Keratinocyte (primary cell): ENCODE data around the gene GNPAT.

Source experiments
- EZH2 ChIP-seq: IDR thresholded peaks from one replicate; pipeline ENCODE4 v1.6.1; 2012; ENCODE audit warnings: inconsistent platforms, mild to moderate bottlenecking, low read length, moderate library complexity
- TF ChIP-seq, protein P1 (sequence below), 3 experiments: IDR thresholded peaks in 1 of 3; conservative IDR thresholded peaks in 1 of 3; optimal IDR thresholded peaks in 1 of 3; 2 replicates in 2 of 3; 3 replicates in 1 of 3; pipeline versions ENCODE3 to v1.5.1; 2011; ENCODE audit warnings: low read length in 3 of 3, mild to moderate bottlenecking in 3 of 3, moderate library complexity in 2 of 3, control low read depth in 1 of 3, inconsistent platforms in 1 of 3; ENCODE audit not compliant: insufficient read depth in 2 of 3; ENCODE audit errors: extremely low read depth in 1 of 3

DNA sequence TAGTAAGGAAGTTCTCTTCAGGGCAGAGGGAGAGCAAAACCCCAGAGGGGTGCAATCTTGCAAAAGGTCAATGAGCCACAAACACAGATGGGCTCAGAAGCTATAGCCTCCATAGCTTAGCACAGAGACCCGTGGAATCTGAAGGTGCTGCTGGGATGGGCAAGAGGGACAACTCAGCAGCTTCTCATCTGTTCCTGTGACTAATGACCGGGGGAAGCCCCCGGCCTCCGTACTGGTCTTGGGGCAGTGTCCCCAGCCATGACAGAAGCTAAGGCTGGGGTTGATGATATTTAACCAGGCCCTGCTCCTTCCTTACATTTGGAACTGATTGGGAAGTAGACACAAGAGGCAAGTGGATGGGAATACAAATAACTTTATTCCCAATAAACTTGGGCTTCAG is 77.6 kb downstream of the GNPAT start:
- TF ChIP-seq, protein P1, sequence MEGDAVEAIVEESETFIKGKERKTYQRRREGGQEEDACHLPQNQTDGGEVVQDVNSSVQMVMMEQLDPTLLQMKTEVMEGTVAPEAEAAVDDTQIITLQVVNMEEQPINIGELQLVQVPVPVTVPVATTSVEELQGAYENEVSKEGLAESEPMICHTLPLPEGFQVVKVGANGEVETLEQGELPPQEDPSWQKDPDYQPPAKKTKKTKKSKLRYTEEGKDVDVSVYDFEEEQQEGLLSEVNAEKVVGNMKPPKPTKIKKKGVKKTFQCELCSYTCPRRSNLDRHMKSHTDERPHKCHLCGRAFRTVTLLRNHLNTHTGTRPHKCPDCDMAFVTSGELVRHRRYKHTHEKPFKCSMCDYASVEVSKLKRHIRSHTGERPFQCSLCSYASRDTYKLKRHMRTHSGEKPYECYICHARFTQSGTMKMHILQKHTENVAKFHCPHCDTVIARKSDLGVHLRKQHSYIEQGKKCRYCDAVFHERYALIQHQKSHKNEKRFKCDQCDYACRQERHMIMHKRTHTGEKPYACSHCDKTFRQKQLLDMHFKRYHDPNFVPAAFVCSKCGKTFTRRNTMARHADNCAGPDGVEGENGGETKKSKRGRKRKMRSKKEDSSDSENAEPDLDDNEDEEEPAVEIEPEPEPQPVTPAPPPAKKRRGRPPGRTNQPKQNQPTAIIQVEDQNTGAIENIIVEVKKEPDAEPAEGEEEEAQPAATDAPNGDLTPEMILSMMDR (optimal IDR thresholded peaks at IDR 0.05 in 1 of 3, IDR thresholded peaks at IDR 0.05 in 1 of 3, conservative IDR thresholded peaks at IDR 0.05 in 1 of 3; ENCODE audit: extremely low read depth in 1 of 3, insufficient read depth in 2 of 3, low read length in 3 of 3) = no peak
- no peak for TF ChIP-seq EZH2
